SK-N-SH (cell line): ENCODE measurements around the gene PCYT1B. TPM values are rescaled to one million over a fixed set of nuclear protein-coding genes. Genes with fewer than 3 reads are reported as not detected.

ENCODE experiments used
- CTCF ChIA-PET: fragments of 300-600, 350-600 bp; formaldehyde crosslinking; extraction: SDS; loops from one replicate; lab custom pipeline; 2021; lab: Yijun Ruan, JAX
- POLR2A ChIA-PET: fragments of 350-600 bp; sonication (Branson Sonifier 250); formaldehyde crosslinking; extraction: SDS; loops from one replicate; lab custom pipeline; 2020; ENCODE audit warnings: antibody characterized with exemption, inconsistent platforms; lab: Yijun Ruan, JAX
- DNase-seq: peaks from one replicate; pipeline ENCODE4 v3.0.0; 2012
- H2AFZ ChIP-seq: fragments of 200-600 bp; sonication (generic); 2 replicates; pipeline ENCODE4 v1.8.1; 2016; ENCODE audit warnings: antibody characterized with exemption, mild to moderate bottlenecking, low read depth
- H3F3A ChIP-seq: fragments of 200-600 bp; sonication (generic); replicated peaks from 2 replicates; pipeline ENCODE3; 2016; ENCODE audit warnings: antibody characterized with exemption, mild to moderate bottlenecking; ENCODE audit not compliant: insufficient read depth
- H3K27ac ChIP-seq, 2 experiments: fragments of 200-500 bp in 1 of 2; fragments of 200-600 bp in 1 of 2; sonication (Bioruptor generic) in 1 of 2; sonication (generic), shearing (Covaris generic) in 1 of 2; 2 replicates each; pipeline versions ENCODE4 v1.5.1 to v1.6.1; 2014 to 2016; ENCODE audit warnings: low read depth in 2 of 2, inconsistent platforms in 1 of 2, low read length in 1 of 2, mild to moderate bottlenecking in 1 of 2, mixed read lengths in 1 of 2
- H3K27me3 ChIP-seq: fragments of 200-600 bp; sonication (generic), shearing (Covaris generic); 2 replicates; pipeline ENCODE4 v1.6.1; 2016; ENCODE audit warnings: mixed run types; ENCODE audit not compliant: insufficient read depth
- H3K36me3 ChIP-seq, 2 experiments: fragments of 200-500 bp in 1 of 2; fragments of 200-600 bp in 1 of 2; sonication (Bioruptor generic) in 1 of 2; sonication (generic) in 1 of 2; replicated peaks in 1 of 2; 2 replicates each; pipeline versions ENCODE3 to v1.5.1; 2014 to 2016; ENCODE audit warnings: low read length in 1 of 2, mild to moderate bottlenecking in 1 of 2; ENCODE audit not compliant: insufficient read depth in 2 of 2, control insufficient read depth in 1 of 2
- H3K4me1 ChIP-seq, 2 experiments: fragments of 200-500 bp in 1 of 2; fragments of 200-600 bp in 1 of 2; sonication (Bioruptor generic) in 1 of 2; sonication (generic), shearing (Covaris generic) in 1 of 2; 2 replicates each; pipeline versions ENCODE4 v1.5.1 to v1.6.1; 2014 to 2016; ENCODE audit warnings: low read depth in 1 of 2, low read length in 1 of 2, mixed run types in 1 of 2; ENCODE audit not compliant: insufficient read depth in 2 of 2, control insufficient read depth in 1 of 2
- H3K4me2 ChIP-seq: fragments of 200-600 bp; sonication (generic), shearing (Covaris generic); 2 replicates; pipeline ENCODE4 v1.6.1; 2017; ENCODE audit warnings: mixed run types
- H3K4me3 ChIP-seq, 2 experiments: fragments of 200-500 bp in 1 of 2; fragments of 200-600 bp in 1 of 2; sonication (Bioruptor generic) in 1 of 2; sonication (generic), shearing (Covaris generic) in 1 of 2; 2 replicates each; pipeline versions ENCODE4 v1.5.1 to v1.8.1; 2014 to 2016; ENCODE audit warnings: low read depth in 2 of 2, inconsistent platforms in 1 of 2, low read length in 1 of 2, mild to moderate bottlenecking in 1 of 2, mixed read lengths in 1 of 2, moderate library complexity in 1 of 2
- H3K79me2 ChIP-seq: fragments of 200-600 bp; sonication (generic); 2 replicates; pipeline ENCODE4 v1.8.1; 2017; ENCODE audit warnings: mild to moderate bottlenecking; ENCODE audit not compliant: insufficient read depth
- H3K9ac ChIP-seq: fragments of 200-600 bp; sonication (generic); 2 replicates; pipeline ENCODE4 v1.6.1; 2017; ENCODE audit warnings: mixed run types
- H3K9me2 ChIP-seq: fragments of 200-600 bp; sonication (generic); 2 replicates; pipeline ENCODE4 v1.6.1; 2017; ENCODE audit warnings: mixed run types
- H3K9me3 ChIP-seq: fragments of 200-600 bp; sonication (generic); 2 replicates; pipeline ENCODE4 v1.6.1; 2017; ENCODE audit warnings: mixed run types, mild to moderate bottlenecking, moderate library complexity
- H4K20me1 ChIP-seq: fragments of 200-600 bp; sonication (generic); 2 replicates; pipeline ENCODE4 v1.6.1; 2017; ENCODE audit warnings: mild to moderate bottlenecking, mixed run types; ENCODE audit not compliant: insufficient read depth
- CTCF ChIP-seq: fragments of 200-600 bp; sonication (generic); IDR thresholded peaks from 2 replicates; pipeline ENCODE4 v1.6.1; 2017; ENCODE audit warnings: antibody characterized with exemption, mild to moderate bottlenecking, moderate library complexity
- ELF1 ChIP-seq: IDR thresholded peaks from 2 replicates; pipeline ENCODE4 v1.4.0; 2012
- EP300 ChIP-seq, 2 experiments: IDR thresholded peaks; 2 replicates each; pipeline versions ENCODE4 v1.4.0 to v1.6.1; 2012; ENCODE audit warnings: borderline replicate concordance in 1 of 2, low read depth in 1 of 2, low read length in 1 of 2
- FOXJ3 ChIP-seq: sonication (generic); formaldehyde crosslinking; IDR thresholded peaks from 2 replicates; pipeline ENCODE4 v1.5.1; 2020; ENCODE audit warnings: mild to moderate bottlenecking, missing genetic modification reagents
- FOXM1 ChIP-seq: IDR thresholded peaks from 2 replicates; pipeline ENCODE4 v1.4.0; 2012; ENCODE audit warnings: low read depth, mild to moderate bottlenecking
- GATA2 ChIP-seq: sonication (generic); formaldehyde crosslinking; IDR thresholded peaks from 2 replicates; pipeline ENCODE4 v1.5.0; 2020; ENCODE audit warnings: mild to moderate bottlenecking, missing genetic modification reagents
- JUND ChIP-seq: IDR thresholded peaks from 2 replicates; pipeline ENCODE4 v1.4.0; 2012
- MEF2A ChIP-seq: IDR thresholded peaks from 2 replicates; pipeline ENCODE4 v1.4.0; 2012; ENCODE audit warnings: low read depth, borderline replicate concordance
- MXI1 ChIP-seq: IDR thresholded peaks from 2 replicates; pipeline ENCODE4 v1.6.1; 2012; ENCODE audit warnings: mild to moderate bottlenecking, low read depth, low read length, improper control_type of control experiment
- NFIC ChIP-seq: IDR thresholded peaks from 2 replicates; pipeline ENCODE4 v1.4.0; 2012; ENCODE audit warnings: borderline replicate concordance
- RCOR1 ChIP-seq: fragments of 150-350 bp; IDR thresholded peaks from 2 replicates; pipeline ENCODE4 v1.6.1; 2017; ENCODE audit warnings: antibody characterized with exemption, low read length
- RFX5 ChIP-seq: IDR thresholded peaks from 2 replicates; pipeline ENCODE4 v1.6.1; 2012; ENCODE audit warnings: mild to moderate bottlenecking, improper control_type of control experiment, low read length
- RXRA ChIP-seq: IDR thresholded peaks from 2 replicates; pipeline ENCODE4 v1.4.0; 2012; ENCODE audit warnings: low read depth, mild to moderate bottlenecking, borderline replicate concordance
- SMC3 ChIP-seq: IDR thresholded peaks from 2 replicates; pipeline ENCODE4 v1.6.1; 2012; ENCODE audit warnings: low read depth, low read length, improper control_type of control experiment
- TCF12 ChIP-seq: IDR thresholded peaks from 2 replicates; pipeline ENCODE4 v1.4.0; 2012
- USF2 ChIP-seq: fragments of 150-350 bp; IDR thresholded peaks from 2 replicates; pipeline ENCODE4 v1.6.1; 2017; ENCODE audit warnings: antibody characterized with exemption, low read length, low read depth, borderline replicate concordance
- YY1 ChIP-seq: IDR thresholded peaks from 2 replicates; pipeline ENCODE4 v1.4.0; 2012; ENCODE audit warnings: low read depth, mild to moderate bottlenecking
- WGBS: methylation state at CpG from one replicate; pipeline ENCODE4 v1.1.6; 2017; ENCODE audit warnings: low lambda C conversion rate; 5-methylcytosine and 5-hydroxymethylcytosine counted together
- polyA plus RNA-seq, 3 experiments: library from polyadenylated mRNA; depleted of rRNA; stranded (reverse); fragments of >200 nt; gene quantifications; 2 replicates each; pipeline ENCODE4 v1.2.3, GENCODE V29; 2012
- TF ChIP-seq, protein P1 (sequence below): fragments of 150-350 bp; IDR thresholded peaks from 2 replicates; pipeline ENCODE4 v1.6.1; 2016; ENCODE audit warnings: mild to moderate bottlenecking, low read depth, low read length
- TF ChIP-seq, protein P2 (sequence below): IDR thresholded peaks from 2 replicates; pipeline ENCODE4 v1.6.1; 2012; ENCODE audit warnings: mild to moderate bottlenecking, low read depth, low read length, moderate library complexity

PCYT1B gene
- polyA plus RNA-seq, 1 of the 3 experiments (the other 2 are of a cell fraction), result 2.6 TPM

- TF ChIP-seq RCOR1 (no peak), YY1 (no peak), GATA2 (CRISPR knock-in tag) (no peak), MEF2A (no peak), FOXJ3 (CRISPR knock-in tag) (no peak), EP300 (IDR thresholded peaks at IDR 0.05; ENCODE audit: borderline replicate concordance in 1 of 2, low read depth in 1 of 2, low read length in 1 of 2) (no peak), ELF1 (no peak)
- TF ChIP-seq, protein P1, sequence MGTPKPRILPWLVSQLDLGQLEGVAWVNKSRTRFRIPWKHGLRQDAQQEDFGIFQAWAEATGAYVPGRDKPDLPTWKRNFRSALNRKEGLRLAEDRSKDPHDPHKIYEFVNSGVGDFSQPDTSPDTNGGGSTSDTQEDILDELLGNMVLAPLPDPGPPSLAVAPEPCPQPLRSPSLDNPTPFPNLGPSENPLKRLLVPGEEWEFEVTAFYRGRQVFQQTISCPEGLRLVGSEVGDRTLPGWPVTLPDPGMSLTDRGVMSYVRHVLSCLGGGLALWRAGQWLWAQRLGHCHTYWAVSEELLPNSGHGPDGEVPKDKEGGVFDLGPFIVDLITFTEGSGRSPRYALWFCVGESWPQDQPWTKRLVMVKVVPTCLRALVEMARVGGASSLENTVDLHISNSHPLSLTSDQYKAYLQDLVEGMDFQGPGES, result no peak
Measured at GRCh38 chrX:24547961-24548360, 99.2 kb downstream of the PCYT1B start (continued).

DNA sequence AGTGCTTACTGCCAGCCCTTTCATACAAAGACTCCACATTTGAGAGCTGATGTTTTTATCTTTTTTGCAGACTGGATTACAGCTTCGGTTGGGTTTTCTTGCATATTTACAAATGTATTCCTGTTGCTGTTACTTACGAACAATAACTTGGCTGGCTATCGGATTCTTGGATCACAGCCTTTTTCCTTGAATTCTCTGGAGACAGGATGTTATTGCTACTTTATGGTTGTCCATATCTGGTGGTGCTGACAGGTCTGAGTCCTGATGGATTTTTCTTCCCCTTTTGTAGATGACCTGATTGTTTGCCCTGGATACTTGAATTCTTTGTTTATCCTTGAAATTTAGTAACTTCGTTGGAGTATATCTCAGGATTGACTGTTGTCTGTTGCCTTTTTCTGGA is 104.4 kb downstream of the PCYT1B start:
- ChIA-PET CTCF (no interaction called here), POLR2A (no interaction called here)
- H3K36me3 ChIP-seq, result no peaks in the 10 kb centered on the region
- no peak for DNase-seq
- H2AFZ ChIP-seq, result no peak overlapping the region
- no peaks in the 10 kb centered on the region for H3K4me1 ChIP-seq
- no peaks in the 10 kb centered on the region for H3F3A ChIP-seq
- H3K9me3 ChIP-seq, result no peaks in the 10 kb centered on the region
- H3K27ac ChIP-seq, result no peak overlapping the region
- no peak for TF ChIP-seq YY1
- TF ChIP-seq, protein P2, sequence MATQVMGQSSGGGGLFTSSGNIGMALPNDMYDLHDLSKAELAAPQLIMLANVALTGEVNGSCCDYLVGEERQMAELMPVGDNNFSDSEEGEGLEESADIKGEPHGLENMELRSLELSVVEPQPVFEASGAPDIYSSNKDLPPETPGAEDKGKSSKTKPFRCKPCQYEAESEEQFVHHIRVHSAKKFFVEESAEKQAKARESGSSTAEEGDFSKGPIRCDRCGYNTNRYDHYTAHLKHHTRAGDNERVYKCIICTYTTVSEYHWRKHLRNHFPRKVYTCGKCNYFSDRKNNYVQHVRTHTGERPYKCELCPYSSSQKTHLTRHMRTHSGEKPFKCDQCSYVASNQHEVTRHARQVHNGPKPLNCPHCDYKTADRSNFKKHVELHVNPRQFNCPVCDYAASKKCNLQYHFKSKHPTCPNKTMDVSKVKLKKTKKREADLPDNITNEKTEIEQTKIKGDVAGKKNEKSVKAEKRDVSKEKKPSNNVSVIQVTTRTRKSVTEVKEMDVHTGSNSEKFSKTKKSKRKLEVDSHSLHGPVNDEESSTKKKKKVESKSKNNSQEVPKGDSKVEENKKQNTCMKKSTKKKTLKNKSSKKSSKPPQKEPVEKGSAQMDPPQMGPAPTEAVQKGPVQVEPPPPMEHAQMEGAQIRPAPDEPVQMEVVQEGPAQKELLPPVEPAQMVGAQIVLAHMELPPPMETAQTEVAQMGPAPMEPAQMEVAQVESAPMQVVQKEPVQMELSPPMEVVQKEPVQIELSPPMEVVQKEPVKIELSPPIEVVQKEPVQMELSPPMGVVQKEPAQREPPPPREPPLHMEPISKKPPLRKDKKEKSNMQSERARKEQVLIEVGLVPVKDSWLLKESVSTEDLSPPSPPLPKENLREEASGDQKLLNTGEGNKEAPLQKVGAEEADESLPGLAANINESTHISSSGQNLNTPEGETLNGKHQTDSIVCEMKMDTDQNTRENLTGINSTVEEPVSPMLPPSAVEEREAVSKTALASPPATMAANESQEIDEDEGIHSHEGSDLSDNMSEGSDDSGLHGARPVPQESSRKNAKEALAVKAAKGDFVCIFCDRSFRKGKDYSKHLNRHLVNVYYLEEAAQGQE, result no peak
- no peak for TF ChIP-seq TCF12
- no peak for TF ChIP-seq MXI1
- TF ChIP-seq USF2, result no peak
- no peak for TF ChIP-seq SMC3
- TF ChIP-seq RXRA, result no peak
- no peak for TF ChIP-seq RFX5
- TF ChIP-seq RCOR1, result no peak
- TF ChIP-seq FOXM1, result no peak
- no peak for TF ChIP-seq FOXJ3 (CRISPR knock-in tag)
- TF ChIP-seq CTCF, result no peak
- TF ChIP-seq JUND, result no peak
- no peak for TF ChIP-seq NFIC
- no peak for TF ChIP-seq GATA2 (CRISPR knock-in tag)
- H3K27me3 ChIP-seq, result no peaks in the 10 kb centered on the region; the same call in 1 of the 2 replicates
- H3K4me3 ChIP-seq, result no peak overlapping the region
- no peaks in the 10 kb centered on the region for H4K20me1 ChIP-seq
- no peak overlapping the region for H3K9ac ChIP-seq
- H3K79me2 ChIP-seq, result no peaks in the 10 kb centered on the region
- no peaks in the 10 kb centered on the region for H3K9me2 ChIP-seq
- WGBS, result 42% methylated on average over 4 of the region's 4 CpGs
- H3K4me2 ChIP-seq, result no peak overlapping the region
